GM10847 (cell line): ENCODE data around the gene PYGO1.

ENCODE experiments used
- POLR2A ChIP-seq: IDR thresholded peaks from 2 replicates; pipeline ENCODE4 v1.6.1; 2011; ENCODE audit not compliant: insufficient read length; ENCODE audit errors: extremely low read depth

The PYGO1 gene

GRCh38 chr15:55588070-55588814, at the start of gene PYGO1:
TSS of gene PYGO1 (minus strand) at chr15:55588345. CDS start at chr15:55587883, 462 bp downstream.
- TF ChIP-seq POLR2A: no peak

- TF ChIP-seq POLR2A: no peak
Observed at GRCh38 chr15:55637086-55637485, 48.9 kb upstream of the PYGO1 start.

- TF ChIP-seq POLR2A: no peak
Observed at GRCh38 chr15:55633731-55634130, 45.6 kb upstream of the PYGO1 start.

- no peak for TF ChIP-seq POLR2A
Observed at GRCh38 chr15:55632434-55632833, 44.3 kb upstream of the PYGO1 start.

GRCh38 chr15:55630858-55631257, 42.7 kb upstream of the PYGO1 start:
- TF ChIP-seq POLR2A: no peak

- TF ChIP-seq POLR2A: no peak
Observed at GRCh38 chr15:55628369-55628730, 40.2 kb upstream of the PYGO1 start.

- TF ChIP-seq POLR2A: no peak
Observed at GRCh38 chr15:55627730-55628368, 39.7 kb upstream of the PYGO1 start.

- no peak for TF ChIP-seq POLR2A
Observed at GRCh38 chr15:55619783-55620182, 31.6 kb upstream of the PYGO1 start.

GRCh38 chr15:55618387-55618786, 30.2 kb upstream of the PYGO1 start:
- TF ChIP-seq POLR2A: no peak

- TF ChIP-seq POLR2A: no peak
Observed at GRCh38 chr15:55615445-55615844, 27.3 kb upstream of the PYGO1 start.

GRCh38 chr15:55613727-55614126, 25.6 kb upstream of the PYGO1 start:
- TF ChIP-seq POLR2A: no peak

GRCh38 chr15:55606214-55606613, 18.1 kb upstream of the PYGO1 start:
- no peak for TF ChIP-seq POLR2A

- TF ChIP-seq POLR2A: no peak
Observed at GRCh38 chr15:55601374-55601773, 13.2 kb upstream of the PYGO1 start.

- no peak for TF ChIP-seq POLR2A
Observed at GRCh38 chr15:55599439-55599838, 11.3 kb upstream of the PYGO1 start.

- no peak for TF ChIP-seq POLR2A
Observed at GRCh38 chr15:55590788-55591187, 2.6 kb upstream of the PYGO1 start.

GRCh38 chr15:55589287-55589686, 1.1 kb upstream of the PYGO1 start:
- TF ChIP-seq POLR2A: no peak

GRCh38 chr15:55588815-55589115, 620 bp upstream of the PYGO1 start:
- TF ChIP-seq POLR2A: no peak
